Upper lobe of right lung (tissue), 1 donor: ENCODE measurements around the gene RFC5. TPM values are rescaled to one million over a fixed set of nuclear protein-coding genes. Genes with fewer than 3 reads are reported as not detected.
"Not testable (repeated sequence)": the region's sequence is repeated elsewhere in the genome, so short reads cannot be mapped to it uniquely, and the experiment has no call there.

Experiments
- ATAC-seq: fragments of 200-7000 bp; cut with Tn5 transposase; one replicate; pipeline ENCODE4 v1.9.1; 2020; ENCODE audit warnings: mild to moderate bottlenecking, moderate library complexity
- DNase-seq: peaks from one replicate; pipeline ENCODE4 v3.0.0-alpha.2; 2020
- H3K27ac ChIP-seq: fragments of 200-600 bp; one replicate; pipeline ENCODE4 v1.8.0; 2022
- H3K27me3 ChIP-seq: fragments of 200-600 bp; one replicate; pipeline ENCODE4 v1.8.0; 2022; ENCODE audit warnings: mild to moderate bottlenecking
- H3K36me3 ChIP-seq: fragments of 200-600 bp; one replicate; pipeline ENCODE4 v1.8.0; 2022
- H3K4me1 ChIP-seq: fragments of 200-600 bp; one replicate; pipeline ENCODE4 v1.8.0; 2022
- H3K4me3 ChIP-seq: fragments of 200-600 bp; one replicate; pipeline ENCODE4 v1.8.0; 2022; ENCODE audit warnings: mild to moderate bottlenecking
- H3K9me3 ChIP-seq: fragments of 200-600 bp; one replicate; pipeline ENCODE4 v1.8.0; 2022
- intact Hi-C: fragments of 100-400 bp; cut with DNase I; formaldehyde crosslinking; loops from one replicate; pipeline ENCODE4 v1.11.0; 2022
- total RNA-seq: library from RNA; stranded (reverse); fragmentation: NEBNext Ultra II Directional; extraction: Animal tissue kit (Norgen Biotek cat#: 25700); gene quantifications from one replicate; pipeline ENCODE4 v1.2.1, GENCODE V29; 2021
- TF ChIP-seq, protein P1 (sequence below): fragments of 200-600 bp; IDR thresholded peaks from one replicate; pipeline ENCODE4 v1.8.0; 2022; ENCODE audit warnings: antibody characterized with exemption
- donor health status: DM: no; HTN: yes; CAD: no; lungs with severe emphysema.

RFC5 gene
- total RNA-seq, 1 donor from 2014 or later = 8.0 TPM

DNA sequence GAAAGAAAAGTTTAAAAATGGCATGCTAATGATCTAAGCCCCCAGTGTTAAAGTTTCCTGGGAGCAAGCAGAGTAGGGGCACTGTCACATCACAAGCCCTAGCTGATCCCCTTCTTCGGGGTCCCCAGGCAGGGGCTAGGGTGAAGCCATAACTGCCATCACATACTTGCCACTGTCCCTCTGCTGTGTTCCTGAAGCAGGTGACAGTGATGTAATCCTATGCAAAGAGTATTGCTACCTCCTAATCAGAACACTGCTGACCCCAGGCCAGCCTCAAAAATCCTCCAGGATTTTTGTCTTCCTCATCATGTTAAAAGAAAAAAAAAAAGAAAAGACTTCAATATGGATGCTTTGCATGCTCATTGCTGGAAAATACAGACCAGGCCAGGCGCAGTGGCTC is 1.2 kb upstream of the RFC5 start:
- intact Hi-C loops = no loop called here
- Histone ChIP-seq H3K4me3 (no peak overlapping the region), H3K27me3 (no peaks in the 10 kb centered on the region), H3K36me3 (peaks cover 11% of the 10 kb centered on the region), H3K4me1 (peaks cover 10% of the 10 kb centered on the region), H3K9me3 (no peaks in the 10 kb centered on the region), H3K27ac (no peak overlapping the region)
- no peak for ATAC-seq
- DNase-seq = no peak
- TF ChIP-seq, protein P1, sequence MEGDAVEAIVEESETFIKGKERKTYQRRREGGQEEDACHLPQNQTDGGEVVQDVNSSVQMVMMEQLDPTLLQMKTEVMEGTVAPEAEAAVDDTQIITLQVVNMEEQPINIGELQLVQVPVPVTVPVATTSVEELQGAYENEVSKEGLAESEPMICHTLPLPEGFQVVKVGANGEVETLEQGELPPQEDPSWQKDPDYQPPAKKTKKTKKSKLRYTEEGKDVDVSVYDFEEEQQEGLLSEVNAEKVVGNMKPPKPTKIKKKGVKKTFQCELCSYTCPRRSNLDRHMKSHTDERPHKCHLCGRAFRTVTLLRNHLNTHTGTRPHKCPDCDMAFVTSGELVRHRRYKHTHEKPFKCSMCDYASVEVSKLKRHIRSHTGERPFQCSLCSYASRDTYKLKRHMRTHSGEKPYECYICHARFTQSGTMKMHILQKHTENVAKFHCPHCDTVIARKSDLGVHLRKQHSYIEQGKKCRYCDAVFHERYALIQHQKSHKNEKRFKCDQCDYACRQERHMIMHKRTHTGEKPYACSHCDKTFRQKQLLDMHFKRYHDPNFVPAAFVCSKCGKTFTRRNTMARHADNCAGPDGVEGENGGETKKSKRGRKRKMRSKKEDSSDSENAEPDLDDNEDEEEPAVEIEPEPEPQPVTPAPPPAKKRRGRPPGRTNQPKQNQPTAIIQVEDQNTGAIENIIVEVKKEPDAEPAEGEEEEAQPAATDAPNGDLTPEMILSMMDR = no peak

DNA sequence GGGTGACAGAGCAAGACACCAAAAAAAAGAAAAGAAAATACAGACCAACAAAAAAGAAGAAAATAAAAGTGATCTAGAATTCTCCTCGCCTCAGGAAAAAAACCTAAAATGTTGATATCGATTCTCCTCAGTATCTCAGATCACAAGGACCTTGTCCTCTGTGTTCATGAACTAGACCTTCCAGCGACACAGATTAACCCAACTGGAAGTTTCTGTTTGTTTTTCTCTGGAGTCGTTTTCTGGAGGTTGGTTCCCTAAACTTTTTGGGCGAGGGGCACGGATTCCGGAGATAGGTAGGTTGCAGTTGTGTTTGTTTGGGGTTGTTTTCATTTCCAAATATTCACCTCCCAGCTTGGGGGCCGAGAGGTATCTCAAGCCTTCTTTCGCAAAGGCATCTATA is 559 bp upstream of the RFC5 start:
- DNase-seq (no peak), ATAC-seq (no peak)
- no peaks in the 10 kb centered on the region for H3K9me3 ChIP-seq
- TF ChIP-seq, protein P1 = no peak
- H3K4me3 ChIP-seq = peak overlapping the region; percentile 98
- H3K27ac ChIP-seq = peak overlapping the region; percentile 75
- intact Hi-C loops = no loop called here
- H3K4me1 ChIP-seq = peaks cover 10% of the 10 kb centered on the region
- peaks cover 17% of the 10 kb centered on the region for H3K36me3 ChIP-seq
- H3K27me3 ChIP-seq = no peaks in the 10 kb centered on the region

DNA sequence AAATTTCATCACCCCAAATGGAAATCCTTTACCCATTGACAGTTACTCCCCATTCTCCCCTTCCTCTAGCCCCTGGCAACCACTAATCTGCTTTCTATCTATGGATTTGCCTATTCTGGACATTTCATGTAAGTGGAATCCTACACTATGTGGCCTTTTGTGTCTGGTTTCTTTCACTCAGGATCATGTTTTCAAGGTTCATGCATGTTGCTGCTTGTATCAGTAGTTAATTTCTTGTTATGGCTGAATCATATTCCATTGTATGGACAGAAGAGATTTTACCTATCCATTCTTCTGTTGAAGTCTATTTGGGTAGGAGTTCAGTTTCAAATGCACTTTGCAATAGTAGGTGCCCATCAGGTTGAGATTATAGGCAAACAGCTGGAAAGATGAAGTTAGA is 1.4 kb downstream of the RFC5 start:
- DNase-seq = no peak
- Histone ChIP-seq H3K27ac (no peak overlapping the region), H3K4me1 (peaks cover 10% of the 10 kb centered on the region), H3K27me3 (no peaks in the 10 kb centered on the region), H3K36me3 (peaks cover 27% of the 10 kb centered on the region), H3K4me3 (no peak overlapping the region), H3K9me3 (no peaks in the 10 kb centered on the region)
- TF ChIP-seq, protein P1 = no peak
- ATAC-seq = no peak
- intact Hi-C loops = no loop called here

DNA sequence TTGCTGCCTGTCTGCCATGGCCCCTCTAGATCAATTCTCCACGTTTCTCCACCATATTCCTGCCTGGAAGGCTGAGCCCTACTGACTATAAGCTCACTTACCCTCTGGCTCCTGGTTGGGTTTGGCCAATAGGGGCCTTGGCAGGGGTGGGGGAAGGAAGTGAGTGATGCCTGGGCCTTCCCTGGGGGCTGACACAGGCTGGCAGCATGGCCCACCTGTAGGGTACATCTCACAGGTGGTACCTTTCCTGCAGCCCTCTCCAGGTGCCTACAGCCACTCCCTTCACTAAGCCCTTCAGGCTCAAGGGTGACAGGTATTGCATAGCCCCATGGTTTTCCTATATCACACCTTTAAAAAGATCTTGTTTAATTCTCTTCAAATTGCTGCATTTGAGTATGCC is 3.5 kb downstream of the RFC5 start:
- Histone ChIP-seq H3K4me1 (peaks cover 10% of the 10 kb centered on the region), H3K4me3 (no peak overlapping the region), H3K27ac (no peak overlapping the region), H3K27me3 (no peaks in the 10 kb centered on the region), H3K36me3 (peaks cover 31% of the 10 kb centered on the region), H3K9me3 (no peaks in the 10 kb centered on the region)
- TF ChIP-seq, protein P1 = no peak
- no peak for DNase-seq
- intact Hi-C loops = no loop called here
- ATAC-seq = no peak

DNA sequence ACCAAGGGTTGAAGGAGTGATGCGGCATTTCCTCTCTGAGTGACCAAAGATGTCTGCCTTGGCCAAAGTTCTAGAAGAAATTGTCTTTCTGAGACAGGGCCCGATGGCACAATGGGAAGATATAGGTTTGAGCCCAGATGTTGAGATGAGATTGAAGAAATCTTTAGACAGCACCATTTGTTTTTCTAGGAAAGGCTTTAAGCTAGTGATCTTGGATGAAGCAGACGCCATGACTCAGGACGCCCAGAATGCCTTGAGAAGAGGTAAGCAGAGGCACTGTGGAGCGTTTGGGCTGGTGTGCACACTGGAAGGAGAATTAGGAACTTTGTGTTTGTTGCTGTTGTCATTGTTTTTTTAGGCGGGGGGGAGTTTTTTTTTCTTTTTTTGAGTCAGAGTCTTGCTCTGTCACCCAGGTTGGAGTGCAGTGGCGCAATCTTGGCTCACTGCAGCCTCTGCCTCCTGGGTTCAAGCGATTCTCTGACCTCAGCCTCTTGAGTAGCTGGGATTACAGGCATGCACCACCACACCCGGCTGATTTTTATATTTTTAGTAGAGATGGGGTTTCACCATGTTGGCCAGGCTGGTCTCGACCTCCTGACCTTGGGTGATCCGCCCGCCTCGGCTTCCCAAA is 5.7 kb downstream of the RFC5 start:
- H3K36me3 ChIP-seq = peaks cover 53% of the 10 kb centered on the region
- H3K4me1 ChIP-seq, DNase-seq, H3K9me3 ChIP-seq, H3K27me3 ChIP-seq, intact Hi-C loops, H3K27ac ChIP-seq, H3K4me3 ChIP-seq, ATAC-seq: not testable (repeated sequence)

DNA sequence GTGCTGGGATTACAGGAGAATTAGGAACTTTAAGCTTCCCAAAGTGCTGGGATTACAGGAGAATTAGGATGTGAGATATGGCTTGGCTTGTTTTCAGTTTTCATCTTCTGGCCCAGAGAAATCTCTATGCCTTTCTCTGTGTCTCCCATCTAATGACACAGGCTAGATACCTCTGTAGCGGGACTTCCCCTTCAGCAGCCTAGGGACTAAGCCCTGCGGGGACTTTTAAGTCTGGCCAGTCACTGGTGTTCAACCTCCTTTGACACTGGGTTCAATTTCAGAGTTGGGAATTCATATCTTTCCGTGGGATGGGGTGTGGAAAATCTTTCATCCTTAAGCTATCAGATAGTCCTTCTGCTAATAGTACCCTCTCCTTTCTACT is 6.2 kb downstream of the RFC5 start:
- Histone ChIP-seq H3K4me1 (peaks cover 3% of the 10 kb centered on the region), H3K27me3 (no peaks in the 10 kb centered on the region), H3K36me3 (peaks cover 57% of the 10 kb centered on the region), H3K4me3 (no peak overlapping the region), H3K9me3 (no peaks in the 10 kb centered on the region), H3K27ac (no peak overlapping the region)
- DNase-seq (no peak), ATAC-seq (no peak)
- TF ChIP-seq, protein P1 = no peak
- intact Hi-C loops = no loop called here
